NCI-H1930 (cell line): ENCODE results near the gene FUS.

Source experiments
- DNase-seq, 2 experiments: peaks; one replicate each; lab custom pipeline; 2025; lab: John Stamatoyannopoulos, UW

The FUS gene

DNA sequence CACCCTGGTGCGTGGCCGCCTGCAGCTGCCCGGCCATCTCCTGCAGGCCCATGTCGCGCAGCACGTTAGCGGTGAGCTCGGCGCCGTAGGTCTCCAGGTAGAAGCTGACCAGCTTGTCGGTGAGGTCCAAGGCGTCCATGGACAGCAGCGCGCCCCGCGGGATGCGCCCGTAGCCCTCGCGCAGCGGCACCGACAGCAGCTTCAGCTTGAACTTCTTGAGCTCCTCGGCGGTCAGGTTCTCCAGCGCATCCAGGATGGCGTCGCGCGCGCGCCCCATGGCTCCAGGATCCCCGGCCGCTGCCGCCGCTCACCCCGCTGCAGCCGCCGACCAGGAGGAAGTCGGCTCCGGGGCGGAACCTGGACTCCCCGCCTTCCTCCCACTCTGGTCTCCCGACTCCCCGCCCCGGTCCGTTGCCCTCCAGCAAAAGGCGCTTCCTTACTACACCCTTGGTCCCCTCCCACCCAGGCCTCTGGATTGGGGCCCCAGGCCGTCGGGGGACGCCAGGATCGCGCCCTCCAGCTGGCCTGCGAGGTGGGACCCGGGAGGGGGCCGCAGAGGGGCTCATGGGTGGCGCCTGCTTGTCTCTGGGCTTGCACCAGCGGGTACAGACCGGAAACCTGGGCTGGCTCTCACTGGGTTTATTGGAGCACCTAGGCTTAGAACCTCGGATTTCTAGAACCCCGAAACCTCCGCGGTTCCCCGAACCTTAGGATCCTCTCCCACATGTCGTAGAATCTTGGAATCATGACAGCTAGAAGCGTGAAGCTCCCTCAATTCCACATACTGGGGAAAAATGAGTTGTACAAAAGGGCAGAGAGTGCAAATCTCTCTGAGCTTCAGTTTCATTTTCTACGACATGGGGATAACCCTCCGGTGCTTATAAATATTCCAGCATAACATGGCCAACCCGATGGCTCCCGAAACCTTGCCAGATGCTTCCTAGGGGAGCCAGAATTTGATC, 22.8 kb downstream of the FUS start, which contains the start of gene PYCARD:
PYCARD (minus strand) TSS at position 347 of the 962 bp plus-strand sequence; CDS start at position 277, 70 bp downstream.
- no peak for DNase-seq

DNA sequence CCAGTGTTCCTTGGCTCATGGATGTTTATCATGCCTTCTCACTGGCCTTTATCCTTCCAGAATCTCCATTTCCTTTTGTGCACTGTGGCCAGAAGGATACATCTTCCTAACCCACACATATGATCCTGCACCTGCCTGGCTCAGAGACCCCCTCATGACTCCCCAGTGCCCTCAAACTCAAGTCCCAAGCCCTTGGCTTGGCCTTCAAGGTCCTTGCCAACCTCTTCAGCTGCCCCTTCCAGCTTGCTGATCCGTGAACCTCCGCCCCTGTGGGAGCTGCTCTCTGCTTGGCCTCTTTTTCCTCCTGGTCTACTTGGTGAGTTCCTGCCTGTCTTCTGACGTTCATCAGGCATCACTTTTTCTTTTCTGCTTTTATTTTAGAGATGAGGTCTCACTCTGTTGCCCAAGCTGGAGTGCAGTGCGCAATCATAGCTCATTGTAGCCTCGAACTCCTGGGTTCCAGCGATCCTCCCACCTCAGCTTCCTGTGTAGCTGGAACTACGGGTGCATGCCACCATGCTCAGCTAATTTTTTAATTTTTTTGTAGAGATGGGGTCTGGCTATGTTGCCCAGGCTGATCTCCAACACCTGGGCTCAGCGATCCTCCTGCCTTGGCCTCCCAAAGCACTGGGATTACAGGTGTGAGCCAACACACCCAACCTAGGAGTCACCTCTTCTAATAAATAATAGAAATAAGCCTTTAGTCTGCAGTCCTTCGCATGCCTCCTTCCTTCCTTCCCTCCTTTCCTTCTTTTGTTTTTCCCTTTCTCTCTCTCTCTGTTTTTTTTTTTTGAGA, 25.1 kb downstream of the FUS start:
- no peak for DNase-seq

DNA sequence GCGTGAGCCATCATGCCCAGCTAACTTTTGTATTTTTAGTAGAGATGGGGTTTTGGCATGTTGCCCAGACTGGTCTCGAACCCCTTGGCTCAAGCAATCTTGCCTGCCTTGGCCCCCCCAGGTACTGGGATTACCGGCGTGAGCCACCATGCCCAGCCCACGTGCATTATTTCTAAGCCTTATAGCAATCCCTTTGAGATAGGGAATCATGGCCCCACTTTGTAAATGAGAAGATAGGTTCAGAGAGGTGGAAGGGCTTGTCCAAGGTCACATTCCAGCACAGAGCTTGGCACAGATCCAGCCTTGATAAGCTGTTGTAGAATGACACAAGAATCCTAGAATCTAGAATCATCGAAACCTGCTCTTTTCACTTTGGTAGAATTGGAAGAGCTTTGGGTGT, 26.8 kb downstream of the FUS start:
- DNase-seq = no peak

DNA sequence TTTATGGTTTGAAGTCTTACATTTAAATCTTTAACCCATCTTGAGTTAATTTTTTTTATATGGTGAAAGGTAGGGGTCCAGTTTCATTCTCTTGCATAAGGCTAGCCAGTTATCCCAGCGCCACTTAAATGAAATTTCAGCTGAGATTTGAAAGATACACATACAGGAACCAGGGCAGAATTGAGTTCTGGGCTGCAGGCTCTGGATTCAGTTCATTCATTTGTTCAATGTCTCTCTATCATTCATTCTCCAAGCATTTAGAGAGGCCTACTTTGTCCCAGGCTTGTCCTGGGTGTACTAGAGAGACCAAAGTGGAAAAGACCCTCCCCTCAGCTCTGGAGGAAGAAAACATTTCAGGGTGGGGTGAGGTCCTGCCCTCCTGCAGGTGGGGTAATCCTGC, 33.4 kb downstream of the FUS start:
- no peak for DNase-seq

DNA sequence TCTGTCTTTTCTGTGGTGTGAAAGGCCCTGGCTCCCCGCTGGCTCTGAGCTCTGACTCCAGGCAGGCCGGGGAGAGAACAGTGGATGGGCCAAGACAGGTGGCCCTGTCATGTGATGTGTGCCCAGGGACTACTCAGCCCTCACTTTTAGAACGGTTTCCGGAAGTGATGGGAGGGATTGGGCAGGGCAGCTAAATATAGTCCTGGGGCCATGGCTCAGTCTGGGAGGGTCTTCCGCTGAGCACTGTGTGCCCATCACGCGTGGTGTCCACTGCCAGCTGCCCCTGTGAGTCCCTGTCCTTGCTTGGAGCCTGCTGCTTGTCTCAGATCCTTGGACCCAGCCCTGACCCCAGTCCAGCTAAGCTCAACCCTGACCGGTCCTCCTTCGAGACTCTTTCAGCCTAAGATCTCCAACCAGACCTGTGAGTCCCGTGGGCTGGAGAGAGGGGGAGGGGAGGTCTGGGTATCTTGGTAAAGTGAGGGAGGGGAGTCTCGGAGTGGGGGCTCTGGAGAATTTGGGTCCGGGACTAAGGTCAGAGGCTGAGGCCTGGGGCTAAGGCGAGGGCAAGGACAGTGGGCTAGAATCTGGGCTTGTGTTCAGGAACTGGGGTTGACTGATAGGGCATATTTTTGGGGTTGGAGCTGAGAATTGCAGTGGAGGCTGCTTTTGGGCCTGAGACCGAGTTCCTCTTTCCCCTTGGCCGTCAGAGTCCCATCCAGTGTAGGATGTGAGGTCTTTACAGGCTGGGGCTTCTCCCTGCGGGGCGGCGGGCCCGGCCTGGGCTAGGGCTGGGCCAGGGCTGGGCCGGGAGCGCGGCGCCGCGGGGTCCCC, 34.2 kb downstream of the FUS start, which contains the start of gene TRIM72:
TRIM72 (plus strand) TSS at position 243 of the 831 bp plus-strand sequence. CDS start 620 bp downstream, outside the sequence.
- DNase-seq = no peak

DNA sequence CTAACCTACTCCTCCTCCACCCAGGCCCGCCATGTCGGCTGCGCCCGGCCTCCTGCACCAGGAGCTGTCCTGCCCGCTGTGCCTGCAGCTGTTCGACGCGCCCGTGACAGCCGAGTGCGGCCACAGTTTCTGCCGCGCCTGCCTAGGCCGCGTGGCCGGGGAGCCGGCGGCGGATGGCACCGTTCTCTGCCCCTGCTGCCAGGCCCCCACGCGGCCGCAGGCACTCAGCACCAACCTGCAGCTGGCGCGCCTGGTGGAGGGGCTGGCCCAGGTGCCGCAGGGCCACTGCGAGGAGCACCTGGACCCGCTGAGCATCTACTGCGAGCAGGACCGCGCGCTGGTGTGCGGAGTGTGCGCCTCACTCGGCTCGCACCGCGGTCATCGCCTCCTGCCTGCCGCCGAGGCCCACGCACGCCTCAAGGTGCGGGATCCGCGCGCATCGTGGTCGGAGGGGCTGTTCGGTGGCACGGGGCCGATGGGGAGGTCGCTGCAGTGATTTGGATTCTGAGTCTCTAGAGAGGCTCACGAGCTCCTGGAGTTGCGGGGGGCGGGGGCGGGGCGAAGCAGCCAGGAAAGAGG, 34.9 kb downstream of the FUS start:
- DNase-seq = no peak

DNA sequence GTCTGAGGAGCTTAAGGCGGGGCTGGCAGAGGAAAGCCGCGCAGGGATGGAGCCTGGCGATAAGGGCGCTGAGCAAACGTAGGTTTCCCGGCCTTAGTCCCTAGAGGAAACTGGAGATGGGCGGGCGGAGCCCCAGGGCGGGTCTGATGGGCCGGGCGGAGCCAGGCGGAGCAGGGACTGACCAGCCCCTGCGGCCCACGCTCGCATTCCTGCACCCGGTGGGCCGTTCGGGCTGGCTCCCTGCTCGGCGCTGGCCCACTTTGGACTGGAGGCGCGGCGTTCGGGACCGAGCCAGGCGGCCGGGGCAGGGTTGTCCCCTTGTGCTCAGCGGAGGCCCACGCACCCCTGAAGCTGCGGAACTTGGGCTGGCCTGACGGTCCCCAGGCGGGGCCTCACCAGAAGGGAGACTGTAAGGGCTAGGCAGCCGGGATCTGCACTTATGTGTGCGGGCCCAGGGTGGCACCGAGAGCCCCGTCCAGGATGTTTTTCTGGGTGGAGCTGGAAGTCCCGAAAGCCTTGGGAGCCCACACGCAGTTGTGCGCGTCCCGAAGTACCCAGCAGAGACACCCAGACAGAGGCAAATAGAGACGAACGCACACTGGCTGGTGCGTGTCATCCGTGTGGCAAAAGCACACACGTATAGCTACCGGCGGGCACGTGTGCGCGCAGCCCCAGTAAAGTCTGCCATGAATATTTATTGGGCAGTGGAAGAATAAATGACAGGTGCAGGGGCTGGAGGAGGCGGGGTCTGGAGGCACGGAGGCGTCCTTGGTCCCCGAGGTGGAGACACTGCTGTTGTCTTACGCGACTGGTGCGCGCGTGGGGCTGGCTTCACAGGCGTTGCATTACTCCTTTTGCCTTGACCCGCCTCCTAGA, 35.6 kb downstream of the FUS start:
- DNase-seq = peak in 1 of 2 experiments; percentile 31

DNA sequence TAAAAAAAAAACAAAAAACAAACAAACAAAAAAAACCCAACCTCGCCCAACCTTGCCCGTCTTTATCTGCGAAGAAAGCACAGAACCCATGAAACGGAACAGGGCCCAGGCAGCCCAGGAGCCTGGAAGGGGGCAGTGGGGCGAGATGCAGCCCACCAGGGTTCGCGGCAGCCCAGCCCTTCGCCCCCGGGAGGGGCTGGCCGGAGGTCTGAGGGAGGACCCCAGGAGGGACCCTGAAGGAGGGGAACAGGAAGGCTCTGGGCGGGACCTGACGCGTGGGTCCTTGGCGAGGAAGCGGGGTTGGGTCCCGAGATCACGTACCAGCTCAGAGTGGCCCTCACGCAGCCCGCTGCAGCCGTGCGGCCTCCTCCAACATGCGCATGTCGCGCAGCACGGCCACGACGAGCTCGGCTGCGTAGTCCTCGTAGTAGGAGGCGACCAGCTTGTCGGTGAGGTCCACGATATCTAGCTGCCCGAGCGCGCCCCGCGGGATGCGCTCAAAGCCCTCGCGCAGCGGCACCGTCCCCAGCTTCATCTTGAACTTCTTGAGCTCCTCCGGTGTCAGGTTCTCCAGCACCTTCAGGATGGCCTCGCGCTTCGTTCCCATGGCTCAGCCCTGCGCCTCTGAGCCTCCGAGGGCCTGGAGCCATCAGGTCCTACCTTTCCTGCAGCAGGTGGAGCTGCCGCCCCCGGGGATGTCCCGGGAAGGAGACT, 36.6 kb downstream of the FUS start, which contains the start of gene PYDC1:
PYDC1 (minus strand) TSS at position 714 of the 714 bp plus-strand sequence; CDS start at position 607, 107 bp downstream.
- peak in 1 of 2 experiments; percentile 17 for DNase-seq

DNA sequence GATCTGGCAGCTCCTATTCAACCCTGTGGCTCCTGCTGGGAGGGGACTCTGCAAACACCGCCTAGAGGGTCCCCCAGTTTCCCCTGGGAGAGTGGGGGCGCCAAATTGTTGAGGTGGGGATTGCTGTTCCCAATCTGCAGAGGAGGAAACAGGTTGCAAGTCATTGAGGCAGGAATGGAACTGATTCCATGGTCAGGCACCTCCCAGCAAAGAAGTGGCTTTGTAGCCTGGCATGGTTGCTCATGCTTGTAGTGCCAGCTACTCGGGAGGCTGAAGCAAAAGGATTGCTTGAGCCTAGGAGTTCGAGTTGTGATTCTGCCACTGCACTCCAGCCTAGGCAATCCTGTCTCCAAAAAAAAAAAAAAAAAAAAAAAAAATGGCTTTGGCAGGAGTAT, 37.2 kb downstream of the FUS start:
- DNase-seq = no peak

DNA sequence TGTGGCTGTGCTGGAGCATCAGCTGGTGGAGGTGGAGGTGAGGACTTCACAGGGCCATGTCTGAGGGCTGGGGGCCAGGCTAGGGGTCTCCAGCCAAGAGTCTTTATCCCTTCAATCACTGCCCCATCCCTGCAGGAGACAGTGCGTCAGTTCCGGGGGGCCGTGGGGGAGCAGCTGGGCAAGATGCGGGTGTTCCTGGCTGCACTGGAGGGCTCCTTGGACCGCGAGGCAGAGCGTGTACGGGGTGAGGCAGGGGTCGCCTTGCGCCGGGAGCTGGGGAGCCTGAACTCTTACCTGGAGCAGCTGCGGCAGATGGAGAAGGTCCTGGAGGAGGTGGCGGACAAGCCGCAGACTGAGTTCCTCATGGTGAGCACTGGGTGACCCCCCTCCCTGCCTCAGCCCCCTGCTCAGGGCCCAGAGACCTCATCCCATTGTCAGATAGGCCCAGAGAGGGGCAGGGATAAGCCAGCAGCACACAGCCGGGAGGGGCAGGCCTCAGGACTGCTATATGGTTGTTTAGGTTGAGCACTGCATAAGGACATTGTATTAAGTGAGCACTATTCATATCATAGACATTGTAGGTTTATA, 39.3 kb downstream of the FUS start:
- DNase-seq = no peak

DNA sequence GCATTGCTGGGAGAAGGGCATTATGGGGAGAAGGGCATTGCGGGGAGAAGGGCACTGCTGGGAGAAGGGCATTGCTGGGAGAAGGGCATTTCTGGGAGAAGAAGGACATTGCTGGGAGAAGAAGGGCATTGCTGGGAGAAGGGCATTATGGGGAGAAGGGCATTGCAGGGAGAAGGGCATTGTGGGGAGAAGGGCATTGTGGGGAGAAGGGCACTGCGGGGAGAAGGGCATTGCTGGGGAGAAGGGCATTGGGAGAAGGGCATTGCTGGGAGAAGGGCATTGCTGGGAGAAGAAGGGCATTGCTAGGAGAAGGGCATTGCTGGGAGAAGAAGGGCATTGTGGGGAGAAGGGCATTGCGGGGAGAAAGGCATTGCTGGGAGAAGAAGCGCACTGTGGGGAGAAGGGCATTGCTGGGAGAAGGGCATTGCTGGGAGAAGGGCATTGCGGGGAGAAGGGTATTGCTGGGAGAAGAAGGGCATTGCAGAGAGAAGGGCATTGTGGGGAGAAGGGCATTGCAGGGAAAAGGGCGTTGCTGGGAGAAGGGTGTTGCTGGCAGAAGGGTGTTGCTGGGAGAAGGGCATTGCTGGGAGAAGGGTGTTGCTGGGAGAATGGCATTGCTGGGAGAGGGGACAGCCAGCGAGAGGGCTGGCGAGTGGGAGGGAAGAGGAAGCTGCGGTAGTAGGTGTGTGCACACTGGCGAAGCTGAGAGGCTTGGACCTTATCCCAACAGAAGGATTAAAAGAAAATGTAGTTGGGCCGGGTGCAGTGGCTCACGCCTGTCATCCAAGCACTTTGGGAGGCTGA, 41.6 kb downstream of the FUS start:
- no peak for DNase-seq

DNA sequence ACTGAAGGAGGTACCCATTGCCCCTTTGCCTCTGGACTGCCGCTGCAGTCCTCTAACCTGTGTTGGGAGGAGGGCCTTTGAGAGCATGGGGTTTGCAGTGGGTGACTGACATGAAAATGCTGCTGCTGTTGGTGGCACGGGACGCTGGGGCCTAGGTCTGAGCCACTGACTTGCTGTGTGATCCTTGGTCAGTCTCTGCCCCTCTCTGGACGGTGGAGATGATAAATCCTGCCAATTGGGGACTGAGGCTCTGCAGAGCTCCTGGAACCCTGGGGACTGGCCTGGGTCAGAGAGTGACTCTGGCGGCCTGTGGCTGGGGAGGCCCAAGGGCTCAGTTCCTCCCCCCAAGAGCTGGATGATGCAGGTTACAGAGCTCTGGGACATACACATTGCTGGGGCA, 43.1 kb downstream of the FUS start:
- DNase-seq = no peak

DNA sequence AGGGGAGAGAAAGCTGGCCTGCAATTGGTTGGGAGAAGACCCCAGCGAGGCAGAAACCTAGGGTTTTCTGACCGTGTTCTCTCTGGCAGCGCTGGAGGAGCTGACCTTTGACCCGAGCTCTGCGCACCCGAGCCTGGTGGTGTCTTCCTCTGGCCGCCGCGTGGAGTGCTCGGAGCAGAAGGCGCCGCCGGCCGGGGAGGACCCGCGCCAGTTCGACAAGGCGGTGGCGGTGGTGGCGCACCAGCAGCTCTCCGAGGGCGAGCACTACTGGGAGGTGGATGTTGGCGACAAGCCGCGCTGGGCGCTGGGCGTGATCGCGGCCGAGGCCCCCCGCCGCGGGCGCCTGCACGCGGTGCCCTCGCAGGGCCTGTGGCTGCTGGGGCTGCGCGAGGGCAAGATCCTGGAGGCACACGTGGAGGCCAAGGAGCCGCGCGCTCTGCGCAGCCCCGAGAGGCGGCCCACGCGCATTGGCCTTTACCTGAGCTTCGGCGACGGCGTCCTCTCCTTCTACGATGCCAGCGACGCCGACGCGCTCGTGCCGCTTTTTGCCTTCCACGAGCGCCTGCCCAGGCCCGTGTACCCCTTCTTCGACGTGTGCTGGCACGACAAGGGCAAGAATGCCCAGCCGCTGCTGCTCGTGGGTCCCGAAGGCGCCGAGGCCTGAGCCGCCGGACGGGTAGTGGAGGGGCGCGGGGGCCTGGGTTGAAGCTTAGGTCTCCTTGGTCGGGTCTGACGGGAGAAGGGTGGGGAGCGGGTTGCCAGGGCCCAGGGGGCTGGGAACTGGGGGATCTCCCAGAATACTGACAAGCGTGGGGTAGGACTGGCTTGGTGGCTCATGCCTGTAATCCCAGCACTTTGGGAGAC, 44.4 kb downstream of the FUS start:
- no peak for DNase-seq

DNA sequence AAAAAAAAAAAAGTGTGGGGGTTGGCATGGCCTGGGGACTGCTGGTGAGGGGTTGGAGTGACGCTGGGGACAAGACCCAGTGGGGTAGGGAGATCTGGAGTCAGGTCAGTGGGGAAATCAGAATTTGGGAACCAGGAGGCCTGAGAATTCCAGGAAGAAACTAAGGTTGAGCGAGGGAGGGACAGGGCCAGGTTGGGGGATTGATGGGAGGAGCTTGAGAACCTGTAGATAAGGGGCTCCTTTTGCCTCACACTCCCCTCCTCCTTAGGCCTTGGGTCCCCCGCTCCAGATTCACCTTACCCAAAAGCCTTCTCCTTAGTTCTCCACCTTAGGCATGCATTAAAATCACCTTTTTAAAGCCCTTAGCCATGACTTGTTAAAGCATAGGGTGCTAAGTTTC, 45.3 kb downstream of the FUS start:
- no peak for DNase-seq

DNA sequence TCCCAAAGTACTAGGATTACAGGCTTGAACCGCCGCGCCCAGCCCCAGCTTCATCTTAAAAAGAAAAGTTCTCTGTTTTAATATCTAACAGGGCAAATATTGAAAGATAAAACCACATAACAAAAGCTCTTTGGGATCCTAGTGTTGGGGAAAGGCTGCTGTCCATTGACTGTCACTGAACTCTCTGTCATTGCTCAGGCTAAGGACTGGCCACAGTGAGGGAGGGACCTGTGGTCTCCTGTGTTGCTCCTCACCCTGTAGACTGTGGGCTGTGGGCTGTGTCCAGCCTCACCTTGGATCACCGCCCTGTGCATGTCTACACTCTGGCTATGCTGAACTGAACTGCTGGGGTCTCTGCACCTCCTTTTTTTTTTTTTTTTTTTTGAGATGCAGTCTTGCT, 48.3 kb downstream of the FUS start:
- no peak for DNase-seq

DNA sequence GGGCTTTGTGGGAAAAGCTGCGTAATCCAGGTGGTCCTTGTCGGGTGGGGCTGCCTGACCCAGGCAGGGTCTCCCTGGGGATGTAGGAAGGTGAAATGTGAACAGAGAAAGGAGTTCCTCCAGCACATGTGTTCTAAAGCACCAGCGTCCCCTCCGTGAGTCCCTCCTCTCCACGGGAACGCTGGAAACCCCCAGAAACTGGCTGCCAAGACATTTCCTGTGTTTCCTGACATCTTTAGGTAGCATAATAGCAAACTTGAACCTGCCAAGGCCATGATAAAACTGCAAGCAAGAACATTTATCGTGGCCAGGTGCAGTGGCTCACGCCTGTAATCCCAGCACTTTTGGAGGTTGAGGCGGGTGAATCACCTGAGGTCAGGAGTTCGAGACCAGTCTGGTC, 49.6 kb downstream of the FUS start:
- no peak for DNase-seq

DNA sequence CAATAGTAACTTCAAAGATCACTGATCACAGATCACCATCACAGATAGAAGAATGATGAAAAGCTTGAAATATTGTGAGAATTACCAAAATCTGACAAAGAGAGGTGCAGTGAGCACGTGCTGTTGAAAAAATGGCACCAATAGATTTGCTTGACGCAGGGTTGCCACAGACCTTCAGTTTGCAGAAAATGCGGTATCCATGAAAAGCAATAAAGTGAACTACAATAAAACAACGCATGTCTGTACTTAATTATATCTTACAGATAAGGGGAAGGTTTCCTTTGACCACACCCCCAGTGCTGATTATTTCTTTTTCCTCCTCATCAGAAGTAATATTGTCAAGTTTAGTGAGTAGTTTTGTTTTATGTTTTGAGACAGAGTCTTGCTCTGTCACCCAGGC, 58.1 kb downstream of the FUS start:
- DNase-seq = no peak
